ENCODE measurements around the gene FKBP9. TPM values are rescaled to one million over a fixed set of nuclear protein-coding genes. Genes with fewer than 3 reads are reported as not detected.
A peak's percentile ranks its signal among the peaks of the same experiment; 100 is the strongest.

Gene FKBP9
- polyA plus RNA-seq, 2 of the 4 experiments (the other 2 are of a cell fraction), result 112 to 140 TPM

DNA sequence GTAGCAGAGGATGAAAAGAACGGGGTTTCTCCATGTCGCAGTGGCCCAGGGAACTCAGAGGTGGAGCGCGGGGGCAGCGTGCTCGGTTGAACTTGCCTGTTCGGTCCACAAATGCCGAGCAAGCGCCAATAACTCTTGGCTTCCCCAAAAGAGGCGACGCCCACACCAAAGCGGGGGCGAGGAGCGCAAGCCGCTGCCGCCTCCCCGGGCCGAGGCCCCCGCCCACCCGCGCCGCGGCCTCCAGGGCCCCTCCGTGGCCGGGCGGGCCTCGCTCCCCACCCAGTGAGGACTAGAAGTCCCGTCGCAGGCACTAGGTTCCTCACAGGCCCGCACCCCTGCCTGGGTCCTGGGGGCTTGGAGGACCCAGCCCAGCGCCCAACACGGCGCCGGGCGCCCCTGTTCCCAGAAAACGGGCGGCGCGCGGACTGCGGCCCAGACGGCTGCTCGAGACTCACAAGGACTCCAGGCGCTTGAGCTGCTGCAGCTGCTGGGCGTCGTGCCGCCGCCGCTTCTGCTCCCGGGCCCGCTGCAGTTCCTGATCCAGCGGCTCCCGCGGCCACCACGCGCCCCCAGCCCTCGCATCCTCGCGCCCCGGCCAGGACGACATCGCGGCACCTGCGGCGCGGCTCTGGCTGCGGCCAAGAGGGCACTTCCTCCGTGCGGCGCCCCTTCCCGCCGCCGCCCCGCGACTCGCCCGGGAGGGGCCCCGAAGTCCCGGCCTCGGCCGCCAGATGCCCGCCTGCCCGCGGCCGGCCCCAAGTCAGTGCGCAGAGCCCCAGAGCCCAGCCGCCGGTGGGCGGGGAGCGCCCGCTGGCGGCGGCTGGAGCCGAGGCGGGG, 14.6 kb upstream of the FKBP9 start (continued):
- TF ChIP-seq NFE2L2 (conservative IDR thresholded peaks at IDR 0.05; ENCODE audit: low read length) (no peak), TFCP2L1 (CRISPR knock-in tag; IDR thresholded peaks at IDR 0.05) (0 out of 2 replicates have a peak, but pooled peaks have one; percentile 39), PBX3 (IDR thresholded peaks at IDR 0.05) (no peak), RARB (CRISPR knock-in tag; IDR thresholded peaks at IDR 0.05) (no peak), HOXA7 (CRISPR knock-in tag; IDR thresholded peaks at IDR 0.05) (no peak), ZSCAN20 (CRISPR knock-in tag; IDR thresholded peaks at IDR 0.05) (no peak), PHF8 (IDR thresholded peaks at IDR 0.05; ENCODE audit: borderline replicate concordance, low read depth) (peak; percentile 57; the same call in 1 of the 2 replicates)

DNA sequence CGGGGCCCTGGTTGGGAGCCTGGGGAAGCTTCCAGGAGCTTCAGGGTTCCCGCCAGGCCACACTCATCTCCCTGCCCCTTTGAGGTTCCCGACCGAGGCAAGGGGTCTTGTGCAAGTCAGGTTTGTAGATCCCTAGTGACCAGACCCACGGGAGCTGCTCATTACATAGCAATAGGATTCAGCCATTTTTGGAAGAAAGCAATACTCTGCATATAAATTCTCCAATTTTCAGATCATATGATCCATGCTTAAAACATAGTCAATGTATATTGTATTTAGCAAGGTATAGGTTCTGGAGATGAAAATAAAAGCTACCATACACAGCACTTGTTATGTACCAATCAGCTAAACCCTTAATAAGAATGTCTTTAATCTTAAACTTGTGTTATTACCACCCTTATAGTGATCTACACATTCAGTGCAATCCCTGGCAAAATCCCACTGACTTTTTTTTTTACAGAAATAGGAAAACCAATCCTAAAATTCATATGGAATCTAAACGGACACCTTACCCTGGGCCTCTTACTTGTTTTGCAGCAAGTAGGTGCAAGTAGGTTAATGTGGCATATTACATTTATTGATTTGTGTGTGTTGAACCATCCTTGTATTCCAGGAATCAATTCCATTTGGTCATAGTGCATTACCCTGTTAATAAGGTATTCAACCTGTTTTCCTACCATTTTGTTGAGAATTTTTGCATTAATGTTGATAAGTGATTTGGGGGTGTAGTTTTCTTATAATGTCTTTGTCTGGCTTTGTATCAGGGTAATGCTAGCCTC, 13.8 kb upstream of the FKBP9 start:
- Histone ChIP-seq H3K4me1 (no peaks in the 10 kb centered on the region), H3K9me3 (peaks cover 13% of the 10 kb centered on the region; the same call in 2 of the 3 replicates), H3K27ac (peak overlapping the region; percentile 96 to 98), H3K4me2 (peak overlapping the region; percentile 70), H3K4me3 (peak overlapping the region; percentile 84)
- TF ChIP-seq CBX8 (IDR thresholded peaks at IDR 0.05) (no peak), PHF8 (IDR thresholded peaks at IDR 0.05; ENCODE audit: borderline replicate concordance, low read depth) (no peak), RAD21 (conservative IDR thresholded peaks at IDR 0.05 in 1 of 2, IDR thresholded peaks at IDR 0.05 in 1 of 2) (no peak), FOXS1 (CRISPR knock-in tag; IDR thresholded peaks at IDR 0.05) (no peak), E2F6 (IDR thresholded peaks at IDR 0.05; ENCODE audit: borderline replicate concordance, low read depth) (peak; percentile 95)
- TF ChIP-seq, protein P1, sequence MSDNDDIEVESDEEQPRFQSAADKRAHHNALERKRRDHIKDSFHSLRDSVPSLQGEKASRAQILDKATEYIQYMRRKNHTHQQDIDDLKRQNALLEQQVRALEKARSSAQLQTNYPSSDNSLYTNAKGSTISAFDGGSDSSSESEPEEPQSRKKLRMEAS (IDR thresholded peaks at IDR 0.05), result peak; percentile 93; the same call in 1 of the 2 replicates
- TF ChIP-seq, protein P2, sequence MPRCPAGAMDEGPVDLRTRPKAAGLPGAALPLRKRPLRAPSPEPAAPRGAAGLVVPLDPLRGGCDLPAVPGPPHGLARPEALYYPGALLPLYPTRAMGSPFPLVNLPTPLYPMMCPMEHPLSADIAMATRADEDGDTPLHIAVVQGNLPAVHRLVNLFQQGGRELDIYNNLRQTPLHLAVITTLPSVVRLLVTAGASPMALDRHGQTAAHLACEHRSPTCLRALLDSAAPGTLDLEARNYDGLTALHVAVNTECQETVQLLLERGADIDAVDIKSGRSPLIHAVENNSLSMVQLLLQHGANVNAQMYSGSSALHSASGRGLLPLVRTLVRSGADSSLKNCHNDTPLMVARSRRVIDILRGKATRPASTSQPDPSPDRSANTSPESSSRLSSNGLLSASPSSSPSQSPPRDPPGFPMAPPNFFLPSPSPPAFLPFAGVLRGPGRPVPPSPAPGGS (IDR thresholded peaks at IDR 0.05), result 0 out of 3 replicates have a peak, but pooled peaks have one; percentile 14
- WGBS (ENCODE audit: missing lambda C conversion rate), result 3% methylated on average over 4 of the region's 6 CpGs
- no peak for FAIRE-seq
- POLR2A ChIA-PET, result interaction anchor here (0.5 to 1.4 kb wide), 6 partner anchors 13 to 448 kb away, joined by 3 to 18 read pairs (median 4); partner anchors contain the start of genes AVL9, FKBP9 and NT5C3A
- DNase-seq (ENCODE audit: low read depth in 1 of 2, low spot score in 1 of 2), result no peak
- CTCF ChIA-PET, result interaction anchor here (0.5 to 1.7 kb wide), 23 partner anchors 9 to 1565 kb away, joined by 3 to 10 read pairs (median 4); partner anchors contain the start of genes AVL9, FKBP9 and NT5C3A
- ATAC-seq, result no peak

DNA sequence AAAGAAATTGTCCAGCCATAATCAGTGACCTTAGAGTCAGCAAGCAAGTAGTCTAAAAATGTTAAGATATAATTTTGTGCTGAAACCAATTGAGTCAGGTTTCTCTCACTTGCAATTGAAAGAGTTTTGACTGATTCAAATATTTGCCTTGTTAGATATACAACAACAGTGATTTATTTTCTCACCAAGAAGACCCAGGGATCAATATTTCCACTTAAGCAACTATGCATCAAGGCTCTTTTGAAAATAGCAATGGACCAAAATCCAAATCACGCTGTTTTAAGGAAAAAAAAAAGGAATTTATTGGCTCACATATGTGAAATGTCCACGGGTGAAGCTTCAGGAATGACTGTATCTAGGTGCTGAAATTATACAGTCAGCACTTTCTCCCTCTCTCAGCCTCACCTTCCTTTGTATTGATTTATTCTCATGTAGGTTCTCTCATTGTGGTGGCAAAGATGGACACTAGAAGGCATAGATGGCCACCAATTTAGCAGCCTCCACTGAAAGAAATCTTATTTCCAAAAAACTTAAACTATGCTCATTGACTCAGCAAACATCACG, 9.7 kb upstream of the FKBP9 start:
- no peak overlapping the region for H3K4me2 ChIP-seq
- WGBS (ENCODE audit: missing lambda C conversion rate), result 56% methylated on average over 3 of the region's 3 CpGs
- no peak for TF ChIP-seq POLR2A (IDR thresholded peaks at IDR 0.05; ENCODE audit: low read length)
- TF ChIP-seq CTCF (IDR thresholded peaks at IDR 0.05), result no peak
- TF ChIP-seq REST (IDR thresholded peaks at IDR 0.05), result no peak
- TF ChIP-seq KDM5A (IDR thresholded peaks at IDR 0.05), result no peak
- TF ChIP-seq USF2 (IDR thresholded peaks at IDR 0.05), result no peak
- TF ChIP-seq MAFK (IDR thresholded peaks at IDR 0.05; ENCODE audit: partially characterized antibody), result peak; percentile 70
- TF ChIP-seq ZC3H11A (IDR thresholded peaks at IDR 0.05), result no peak
- peaks cover 15% of the 10 kb centered on the region; the same call in 2 of the 3 replicates for H3K9me3 ChIP-seq
- H3K4me3 ChIP-seq, result no peak overlapping the region
- no peak for FAIRE-seq
- no peak for DNase-seq (ENCODE audit: low read depth in 1 of 2, low spot score in 1 of 2)
- POLR2A ChIA-PET, result interaction anchor here (1.2 kb wide), 1 partner anchor 10 kb away, joined by 5 read pairs; the partner anchor contains the start of gene FKBP9
- CTCF ChIA-PET, result interaction anchor here (0.6 to 1.8 kb wide), 2 partner anchors 9 to 10 kb away, joined by 3 to 9 read pairs; partner anchors contain the start of gene FKBP9
- H3K27ac ChIP-seq, result no peak overlapping the region
- no peak for ATAC-seq
- H3K4me1 ChIP-seq, result no peaks in the 10 kb centered on the region
